ENCODE measurements around the gene TESK2.
A peak's percentile ranks its signal among the peaks of the same experiment; 100 is the strongest.

Gene TESK2

GRCh38 chr1:45383191-45383590 lies 107.8 kb downstream of the TESK2 start:
- TF ChIP-seq CTCF (IDR thresholded peaks at IDR 0.05; ENCODE audit: low read length, missing control alignments) = no peak
- H3K4me3 ChIP-seq (replicated peaks; ENCODE audit: low read depth, low read length) = no peak overlapping the region
- no peak for DNase-seq (ENCODE audit: low read depth)

- TF ChIP-seq CTCF (IDR thresholded peaks at IDR 0.05; ENCODE audit: low read length, missing control alignments) = no peak
- no peak overlapping the region for H3K4me3 ChIP-seq (replicated peaks; ENCODE audit: low read depth, low read length)
- peak; percentile 2 for DNase-seq (ENCODE audit: low read depth)
Measured at GRCh38 chr1:45381243-45381642, 109.7 kb downstream of the TESK2 start.

- no peak for DNase-seq (ENCODE audit: low read depth)
- TF ChIP-seq CTCF (IDR thresholded peaks at IDR 0.05; ENCODE audit: low read length, missing control alignments) = no peak
- H3K4me3 ChIP-seq (replicated peaks; ENCODE audit: low read depth, low read length) = no peak overlapping the region
Measured at GRCh38 chr1:45380730-45381129, 110.2 kb downstream of the TESK2 start.

GRCh38 chr1:45380125-45380524 lies 110.8 kb downstream of the TESK2 start:
- no peak overlapping the region for H3K4me3 ChIP-seq (replicated peaks; ENCODE audit: low read depth, low read length)
- DNase-seq (ENCODE audit: low read depth) = no peak
- TF ChIP-seq CTCF (IDR thresholded peaks at IDR 0.05; ENCODE audit: low read length, missing control alignments) = no peak

GRCh38 chr1:45379524-45379923 lies 111.4 kb downstream of the TESK2 start:
- no peak overlapping the region for H3K4me3 ChIP-seq (replicated peaks; ENCODE audit: low read depth, low read length)
- no peak for DNase-seq (ENCODE audit: low read depth)
- TF ChIP-seq CTCF (IDR thresholded peaks at IDR 0.05; ENCODE audit: low read length, missing control alignments) = no peak

GRCh38 chr1:45378184-45378583 lies 112.8 kb downstream of the TESK2 start:
- TF ChIP-seq CTCF (IDR thresholded peaks at IDR 0.05; ENCODE audit: low read length, missing control alignments) = no peak
- no peak for DNase-seq (ENCODE audit: low read depth)
- H3K4me3 ChIP-seq (replicated peaks; ENCODE audit: low read depth, low read length) = no peak overlapping the region

Data from fibroblast of pulmonary artery (primary cell).